SH-SY5Y (cell line): ENCODE results near the gene JTB.

Experiments used
- GATA2 ChIP-seq: IDR thresholded peaks from 2 replicates; pipeline ENCODE4 v1.6.1; 2011; ENCODE audit warnings: mild to moderate bottlenecking, low read depth, low read length
- GATA3 ChIP-seq: IDR thresholded peaks from 2 replicates; pipeline ENCODE4 v1.6.1; 2011; ENCODE audit warnings: low read depth, mild to moderate bottlenecking, low read length, moderate library complexity

- TF ChIP-seq GATA2 (no peak), GATA3 (no peak)
Observed at GRCh38 chr1:153942766-153943549, 34.5 kb downstream of the JTB start.
